CD14-positive monocyte (primary cell): ENCODE measurements around the gene NEK6. TPM values are rescaled to one million over a fixed set of nuclear protein-coding genes. Genes with fewer than 3 reads are reported as not detected.

ENCODE experiments used
- DNase-seq, 3 donors: peaks; one replicate each; pipeline ENCODE4 v3.0.0-alpha.2; 2011 to 2022
- H2AFZ ChIP-seq: 2 replicates; pipeline ENCODE4 v1.6.0; 2012; ENCODE audit warnings: mild to moderate bottlenecking, low read depth, low read length, inconsistent platforms; ENCODE audit not compliant: insufficient read depth, poor library complexity, severe bottlenecking
- H3K27ac ChIP-seq, 2 donors: 1 replicate in 1 of 2; 2 replicates in 1 of 2; pipeline ENCODE4 v1.5.1; 2012 to 2013; ENCODE audit warnings: low read length in 2 of 2, control low read depth in 1 of 2, inconsistent platforms in 1 of 2, low read depth in 1 of 2, mild to moderate bottlenecking in 1 of 2
- H3K27me3 ChIP-seq, 2 donors: one replicate each; pipeline versions ENCODE4 v1.6.0 to v1.6.1; 2011 to 2013; ENCODE audit warnings: low read length in 2 of 2; ENCODE audit not compliant: control insufficient read depth in 2 of 2, insufficient read depth in 2 of 2
- H3K36me3 ChIP-seq, 2 donors: replicated peaks in 1 of 2; 1 replicate in 1 of 2; 2 replicates in 1 of 2; pipeline versions ENCODE4 v1.5.1 to v1.6.1; 2012 to 2013; ENCODE audit warnings: low read length in 2 of 2, control low read depth in 1 of 2, inconsistent platforms in 1 of 2, mild to moderate bottlenecking in 1 of 2; ENCODE audit not compliant: insufficient read depth in 2 of 2, control insufficient read depth in 1 of 2
- H3K4me1 ChIP-seq, 2 donors: 1 replicate in 1 of 2; 2 replicates in 1 of 2; pipeline versions ENCODE4 v1.5.1 to v1.6.1; 2012 to 2013; ENCODE audit warnings: low read length in 2 of 2, control low read depth in 1 of 2, inconsistent platforms in 1 of 2, mild to moderate bottlenecking in 1 of 2, moderate library complexity in 1 of 2; ENCODE audit not compliant: insufficient read depth in 2 of 2, control insufficient read depth in 1 of 2
- H3K4me2 ChIP-seq: replicated peaks from 2 replicates; pipeline ENCODE3; 2012; ENCODE audit warnings: low read length, moderate library complexity, mild to moderate bottlenecking; ENCODE audit not compliant: poor library complexity, severe bottlenecking; ENCODE audit errors: extremely low read depth
- H3K4me3 ChIP-seq, 3 experiments: fragments of 200-600 bp in 1 of 3; sonication (generic) in 1 of 3; replicated peaks in 1 of 3; 1 replicate in 2 of 3; 2 replicates in 1 of 3; pipeline ENCODE4 v1.5.1; 2011 to 2013; ENCODE audit warnings: low read length in 3 of 3, mild to moderate bottlenecking in 3 of 3, control low read depth in 2 of 3, low read depth in 2 of 3, inconsistent platforms in 1 of 3, moderate library complexity in 1 of 3
- H3K79me2 ChIP-seq: 2 replicates; pipeline ENCODE4 v1.6.0; 2012; ENCODE audit warnings: mild to moderate bottlenecking, control low read depth, inconsistent platforms, low read length, moderate library complexity; ENCODE audit not compliant: insufficient read depth
- H3K9ac ChIP-seq: 2 replicates; pipeline ENCODE4 v1.6.0; 2017; ENCODE audit warnings: low read length, mild to moderate bottlenecking; ENCODE audit not compliant: insufficient read depth, poor library complexity, severe bottlenecking
- H3K9me3 ChIP-seq, 2 donors: replicated peaks in 1 of 2; 1 replicate in 1 of 2; 2 replicates in 1 of 2; pipeline versions ENCODE4 v1.5.1 to v1.6.1; 2012 to 2013; ENCODE audit warnings: low read length in 2 of 2, control low read depth in 1 of 2; ENCODE audit not compliant: control insufficient read depth in 1 of 2, insufficient read depth in 1 of 2
- H4K20me1 ChIP-seq: 2 replicates; pipeline ENCODE4 v1.6.0; 2012; ENCODE audit warnings: mild to moderate bottlenecking, low read length, control low read depth, moderate library complexity; ENCODE audit not compliant: insufficient read depth
- H3K27ac Mint-ChIP-seq, 7 donors: one replicate each; pipeline ENCODE4 v1.8.0; 2020; ENCODE audit warnings: mild to moderate bottlenecking in 7 of 7, mixed read lengths in 7 of 7, moderate library complexity in 6 of 7, inconsistent platforms in 2 of 7
- H3K27me3 Mint-ChIP-seq, 3 donors: one replicate each; pipeline ENCODE4 v1.8.0; 2021 to 2022; ENCODE audit warnings: low read depth in 3 of 3, mild to moderate bottlenecking in 3 of 3, mixed read lengths in 3 of 3, moderate library complexity in 3 of 3, inconsistent platforms in 1 of 3
- H3K36me3 Mint-ChIP-seq, 2 donors: one replicate each; pipeline ENCODE4 v1.8.0; 2020; ENCODE audit warnings: mixed read lengths in 2 of 2, inconsistent platforms in 1 of 2, mild to moderate bottlenecking in 1 of 2
- H3K4me1 Mint-ChIP-seq: one replicate; pipeline ENCODE4 v1.8.0; 2020; ENCODE audit warnings: mild to moderate bottlenecking, mixed read lengths
- H3K4me3 Mint-ChIP-seq, 2 donors: one replicate each; pipeline ENCODE4 v1.8.0; 2020; ENCODE audit warnings: mild to moderate bottlenecking in 2 of 2, mixed read lengths in 2 of 2, moderate library complexity in 1 of 2
- H3K9me3 Mint-ChIP-seq, 7 donors: one replicate each; pipeline ENCODE4 v1.8.0; 2020 to 2022; ENCODE audit warnings: mixed read lengths in 7 of 7, mild to moderate bottlenecking in 6 of 7, moderate library complexity in 6 of 7, inconsistent platforms in 2 of 7
- CTCF ChIP-seq: fragments of 200-600 bp; IDR thresholded peaks from one replicate; pipeline ENCODE4 v1.8.0; 2022; ENCODE audit warnings: antibody characterized with exemption, mild to moderate bottlenecking
- WGBS: methylation state at CpG from one replicate; pipeline ENCODE4 v1.1.5; 2013; ENCODE audit warnings: missing lambda C conversion rate; ENCODE audit not compliant: insufficient coverage; 5-methylcytosine and 5-hydroxymethylcytosine counted together
- intact Hi-C, 2 donors: fragments of 100-400 bp; cut with micrococcal nuclease; formaldehyde crosslinking; loops; one replicate each; pipeline versions ENCODE4 v1.15.0 to v1.15.1; 2023
- polyA plus RNA-seq, 3 donors: library from polyadenylated mRNA; depleted of rRNA in 1 of 3; unstranded in 2 of 3; stranded (reverse) in 1 of 3; fragments of 300-500 nt in 2 of 3; fragments of >200 nt in 1 of 3; fragmentation: Illumina TruSeq in 2 of 3; gene quantifications; 1 replicate in 2 of 3; 2 replicates in 1 of 3; pipeline ENCODE4 v1.2.3, GENCODE V29; 2012 to 2021

Gene NEK6
- polyA plus RNA-seq, 3 donors = 26.1 to 46.0 (median 35.8) TPM

- H3K9ac ChIP-seq = no peak overlapping the region
- no peak for DNase-seq
- no peaks in the 10 kb centered on the region for H3K27me3 ChIP-seq
- no peak overlapping the region for H3K4me3 ChIP-seq
- peaks cover 39% of the 10 kb centered on the region for H3K4me1 Mint-ChIP-seq
- no CpG with 5 or more reads among the region's 2 CpGs for WGBS
- peaks cover 0 to 5% (median 0%) of the 10 kb centered on the region in 3 donors for H3K27me3 Mint-ChIP-seq
- H3K79me2 ChIP-seq = no peaks in the 10 kb centered on the region
- H3K27ac Mint-ChIP-seq = no peak overlapping the region
- no peak for TF ChIP-seq CTCF
- intact Hi-C loops = no loop called here
- H3K27ac ChIP-seq = no peak overlapping the region
- H3K9me3 Mint-ChIP-seq = peaks cover 0 to 5% (median 0%) of the 10 kb centered on the region in 7 donors
- H3K4me2 ChIP-seq = no peak overlapping the region
- no peaks in the 10 kb centered on the region for H3K36me3 Mint-ChIP-seq
- H4K20me1 ChIP-seq = no peaks in the 10 kb centered on the region
- H3K36me3 ChIP-seq = no peaks in the 10 kb centered on the region
- no peak overlapping the region for H3K4me3 Mint-ChIP-seq
- H2AFZ ChIP-seq = no peak overlapping the region
- H3K4me1 ChIP-seq = peaks cover 29 to 37% of the 10 kb centered on the region in 2 donors
- H3K9me3 ChIP-seq = no peaks in the 10 kb centered on the region
These were observed 29.2 kb upstream of the NEK6 start for GRCh38 chr9:124228516-124228915.

DNA sequence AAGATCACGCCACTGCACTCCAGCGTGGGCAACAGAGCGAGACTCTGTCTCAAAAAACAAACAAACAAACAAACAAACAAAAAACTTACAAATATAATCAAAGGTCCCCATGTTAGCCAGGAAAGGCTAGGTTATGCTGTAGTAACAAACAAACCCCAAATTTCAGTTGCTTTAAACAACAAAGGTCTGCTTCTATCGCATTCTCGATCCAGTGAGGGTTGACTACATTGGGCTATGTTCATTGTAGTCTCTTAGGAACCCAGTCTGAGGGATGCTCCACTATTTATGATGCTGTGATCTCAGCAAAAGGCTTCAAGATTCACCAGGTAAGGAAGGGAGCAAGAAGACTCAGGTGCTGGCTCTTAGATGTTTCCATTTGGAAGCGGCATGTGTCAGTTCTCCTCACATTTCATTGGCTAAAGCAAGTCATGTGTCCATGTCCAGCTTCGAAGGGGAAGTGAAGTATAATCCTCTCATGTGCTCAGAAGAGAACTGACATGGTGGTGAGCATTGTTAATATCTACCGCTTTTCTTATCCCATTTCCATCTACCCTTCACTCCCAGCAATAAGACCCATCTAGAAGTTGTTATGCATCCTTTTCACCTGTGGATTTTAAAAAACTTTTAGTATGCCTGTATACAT lies 26.5 kb upstream of the NEK6 start:
- WGBS = 100% methylated on average over 1 of the region's 8 CpGs
- no peak for TF ChIP-seq CTCF
- Mint-ChIP-seq H3K4me1 (peaks cover 14% of the 10 kb centered on the region), H3K9me3 (peaks cover 0 to 5% (median 0%) of the 10 kb centered on the region in 7 donors), H3K27ac (no peak overlapping the region), H3K4me3 (no peak overlapping the region), H3K27me3 (peaks cover 0 to 7% (median 0%) of the 10 kb centered on the region in 3 donors), H3K36me3 (no peaks in the 10 kb centered on the region)
- Histone ChIP-seq H3K79me2 (no peaks in the 10 kb centered on the region), H3K27me3 (no peaks in the 10 kb centered on the region), H2AFZ (no peak overlapping the region), H3K27ac (no peak overlapping the region), H3K9me3 (no peaks in the 10 kb centered on the region), H3K4me1 (peaks cover 4 to 13% of the 10 kb centered on the region in 2 donors), H4K20me1 (no peaks in the 10 kb centered on the region), H3K4me2 (no peak overlapping the region), H3K9ac (no peak overlapping the region), H3K36me3 (no peaks in the 10 kb centered on the region), H3K4me3 (no peak overlapping the region)
- intact Hi-C loops = no loop called here
- DNase-seq = peak in 2 of 3 donors; percentile 44 to 53
